Endometrium (tissue), 2 donors: Measurements from ENCODE around the gene CDH16.

Experiments used
- FAIRE-seq: peaks from 2 replicates; lab custom pipeline; 2012; peaks lifted over from hg19 to GRCh38; lab: Jason Lieb, UNC
- donor health status: control.
- donor health status: control.

The CDH16 gene

GRCh38 chr16:66895689-66895979 lies 23.1 kb downstream of the CDH16 start:
- FAIRE-seq, result no peak

- FAIRE-seq, result peak; percentile 4
These were observed 23.6 kb downstream of the CDH16 start for GRCh38 chr16:66894948-66895688.

GRCh38 chr16:66894055-66894454 lies 24.6 kb downstream of the CDH16 start:
- FAIRE-seq, result no peak

- no peak for FAIRE-seq
These were observed 26.9 kb downstream of the CDH16 start for GRCh38 chr16:66891797-66892196.

GRCh38 chr16:66891360-66891759 lies 27.3 kb downstream of the CDH16 start:
- FAIRE-seq, result no peak

- no peak for FAIRE-seq
These were observed 27.9 kb downstream of the CDH16 start for GRCh38 chr16:66890799-66891198.

GRCh38 chr16:66889622-66890021 lies 29.1 kb downstream of the CDH16 start:
- FAIRE-seq, result no peak

- no peak for FAIRE-seq
These were observed 29.8 kb downstream of the CDH16 start for GRCh38 chr16:66888647-66889615.

- FAIRE-seq, result no peak
These were observed 31.8 kb downstream of the CDH16 start for GRCh38 chr16:66886914-66887313.

- no peak for FAIRE-seq
These were observed 32.4 kb downstream of the CDH16 start for GRCh38 chr16:66886321-66886720.

GRCh38 chr16:66885491-66885890 lies 33.2 kb downstream of the CDH16 start:
- no peak for FAIRE-seq

GRCh38 chr16:66882702-66883101 lies 36.0 kb downstream of the CDH16 start:
- FAIRE-seq, result no peak

- FAIRE-seq, result no peak
These were observed 36.6 kb downstream of the CDH16 start for GRCh38 chr16:66881964-66882508.

- FAIRE-seq, result no peak
These were observed 37.1 kb downstream of the CDH16 start for GRCh38 chr16:66881560-66881959.

GRCh38 chr16:66881014-66881417 lies 37.7 kb downstream of the CDH16 start:
- no peak for FAIRE-seq

- FAIRE-seq, result peak; percentile 33
These were observed 38.2 kb downstream of the CDH16 start, which contains the start of gene PDP2 for GRCh38 chr16:66880288-66881013. Gene PDP2, plus strand, starts transcription at chr16:66880515. Its CDS starts 3,770 bp downstream, at chr16:66884285.

- FAIRE-seq, result no peak
These were observed 40.6 kb downstream of the CDH16 start for GRCh38 chr16:66878067-66878466.

GRCh38 chr16:66874079-66874775 lies 44.5 kb downstream of the CDH16 start:
- FAIRE-seq, result no peak

GRCh38 chr16:66873685-66874055 lies 45.0 kb downstream of the CDH16 start:
- no peak for FAIRE-seq

GRCh38 chr16:66872943-66873684 lies 45.6 kb downstream of the CDH16 start:
- FAIRE-seq, result peak; percentile 15

- FAIRE-seq, result no peak
These were observed 46.1 kb downstream of the CDH16 start for GRCh38 chr16:66872559-66872942.
